Gastroesophageal sphincter (tissue), 3 donors: Measurements from ENCODE around the gene LIPE.

Experiments used
- CTCF ChIP-seq, 4 experiments: fragments of 200-600 bp in 2 of 4; fragments of 450-650 bp in 2 of 4; sonication (generic) in 1 of 4; IDR thresholded peaks; one replicate each; pipeline ENCODE4 v1.5.1; 2017 to 2019; ENCODE audit warnings: antibody characterized with exemption in 4 of 4, mild to moderate bottlenecking in 2 of 4, moderate library complexity in 2 of 4
- EP300 ChIP-seq: sonication (generic); formaldehyde crosslinking; IDR thresholded peaks from one replicate; pipeline ENCODE4 v1.6.1; 2017; ENCODE audit warnings: antibody characterized with exemption, mild to moderate bottlenecking
- POLR2A ChIP-seq, 2 donors: fragments of 450-650 bp; IDR thresholded peaks; one replicate each; pipeline ENCODE4 v1.6.1; 2017; ENCODE audit warnings: antibody characterized with exemption in 2 of 2, mild to moderate bottlenecking in 2 of 2, moderate library complexity in 1 of 2
- POLR2AphosphoS5 ChIP-seq: sonication (generic); formaldehyde crosslinking; IDR thresholded peaks from one replicate; pipeline ENCODE4 v1.6.1; 2017; ENCODE audit warnings: antibody characterized with exemption

DNA sequence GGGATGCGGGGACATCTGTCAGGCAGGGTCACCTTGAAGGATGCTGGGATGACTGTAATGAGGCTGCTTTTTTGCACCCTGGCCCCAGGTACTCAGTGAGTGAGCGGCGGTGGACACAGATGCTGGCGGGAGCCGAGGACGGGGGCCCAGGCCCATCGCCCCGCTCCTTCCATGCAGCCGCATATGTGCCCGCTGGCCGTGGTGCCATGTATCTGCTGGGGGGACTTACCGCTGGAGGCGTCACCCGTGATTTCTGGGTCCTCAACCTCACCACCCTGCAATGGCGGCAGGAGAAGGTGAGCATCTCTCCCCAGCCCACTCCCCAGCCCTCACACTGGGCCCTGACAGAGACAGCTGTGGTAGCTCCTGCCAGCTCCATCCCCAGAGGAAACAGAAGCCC lies 70.5 kb downstream of the LIPE start:
- TF ChIP-seq CTCF (IDR thresholded peaks at IDR 0.05) (no peak), POLR2A (IDR thresholded peaks at IDR 0.05) (no peak), POLR2AphosphoS5 (no peak), EP300 (no peak)
